Neural progenitor cell (in vitro differentiated cells): ENCODE measurements around the gene OLFM1. TPM values are rescaled to one million over a fixed set of nuclear protein-coding genes. Genes with fewer than 3 reads are reported as not detected.

Experiments
- DNase-seq: peaks from one replicate; pipeline ENCODE4 v3.0.0-alpha.2; 2016; ENCODE audit warnings: low spot score
- H2AFZ ChIP-seq: fragments of 200-600 bp; sonication (generic); replicated peaks from 2 replicates; pipeline ENCODE4 v1.6.1; 2016; ENCODE audit warnings: antibody characterized with exemption
- H3F3A ChIP-seq: fragments of 200-600 bp; sonication (generic); 2 replicates; pipeline ENCODE4 v1.6.1; 2016; ENCODE audit warnings: antibody characterized with exemption, low read depth
- H3K27ac ChIP-seq: fragments of 200-600 bp; sonication (generic); 2 replicates; pipeline ENCODE4 v1.5.1; 2016; ENCODE audit warnings: mild to moderate bottlenecking
- H3K27me3 ChIP-seq: fragments of 200-600 bp; sonication (generic); 2 replicates; pipeline ENCODE4 v1.6.1; 2016; ENCODE audit warnings: mild to moderate bottlenecking, moderate library complexity
- H3K36me3 ChIP-seq: fragments of 200-600 bp; sonication (generic); 2 replicates; pipeline ENCODE4 v1.5.1; 2016
- H3K4me1 ChIP-seq: fragments of 200-600 bp; sonication (generic); 2 replicates; pipeline ENCODE4 v1.6.1; 2016; ENCODE audit warnings: mixed run types
- H3K4me2 ChIP-seq: fragments of 200-600 bp; sonication (generic); 2 replicates; pipeline ENCODE4 v1.6.1; 2016
- H3K4me3 ChIP-seq: fragments of 200-600 bp; sonication (generic); 2 replicates; pipeline ENCODE4 v1.5.1; 2016
- H3K79me2 ChIP-seq: fragments of 200-600 bp; sonication (generic); 2 replicates; pipeline ENCODE4 v1.6.1; 2016; ENCODE audit warnings: low read depth
- H3K9ac ChIP-seq: fragments of 200-600 bp; sonication (generic); 2 replicates; pipeline ENCODE4 v1.6.1; 2016
- H3K9me3 ChIP-seq: fragments of 200-600 bp; sonication (generic); 2 replicates; pipeline ENCODE4 v1.5.1; 2016; ENCODE audit warnings: low read depth
- H4K20me1 ChIP-seq: fragments of 200-600 bp; sonication (generic); 2 replicates; pipeline ENCODE4 v1.6.1; 2016; ENCODE audit warnings: low read depth
- H3K27ac Mint-ChIP-seq: 3 replicates; pipeline ENCODE4 v1.8.0; 2021; ENCODE audit warnings: mixed read lengths
- H3K27me3 Mint-ChIP-seq: 2 replicates; pipeline ENCODE4 v1.8.0; 2022; ENCODE audit warnings: low read depth, mild to moderate bottlenecking, inconsistent platforms, moderate library complexity, mixed read lengths; ENCODE audit not compliant: insufficient read depth
- H3K36me3 Mint-ChIP-seq: 3 replicates; pipeline ENCODE4 v1.8.0; 2021; ENCODE audit warnings: mixed read lengths
- H3K4me1 Mint-ChIP-seq: 3 replicates; pipeline ENCODE4 v1.8.0; 2021; ENCODE audit warnings: mixed read lengths
- H3K4me3 Mint-ChIP-seq: 3 replicates; pipeline ENCODE4 v1.8.0; 2021; ENCODE audit warnings: mild to moderate bottlenecking, moderate library complexity, mixed read lengths
- H3K9me3 Mint-ChIP-seq: 3 replicates; pipeline ENCODE4 v1.8.0; 2020; ENCODE audit warnings: mixed read lengths
- CTCF ChIP-seq: fragments of 200-600 bp; sonication (generic); IDR thresholded peaks from 2 replicates; pipeline ENCODE4 v1.5.1; 2017; ENCODE audit warnings: antibody characterized with exemption, mild to moderate bottlenecking
- EZH2 ChIP-seq: fragments of 200-600 bp; sonication (generic); IDR thresholded peaks from 2 replicates; pipeline ENCODE4 v1.6.1; 2017; ENCODE audit warnings: antibody characterized with exemption, mild to moderate bottlenecking, moderate library complexity
- EZH2phosphoT487 ChIP-seq: fragments of 200-600 bp; sonication (generic); IDR thresholded peaks from 2 replicates; pipeline ENCODE4 v1.6.1; 2017; ENCODE audit warnings: antibody characterized with exemption
- total RNA-seq: library from RNA; depleted of rRNA; stranded (reverse); fragments of >200 nt; gene quantifications from 2 replicates; pipeline ENCODE4 v1.2.3, GENCODE V29; 2015; ENCODE audit warnings: low replicate concordance

The OLFM1 gene
- total RNA-seq, 1 donor from 2014 or later: 4.0 TPM

GRCh38 chr9:135130207-135130976 is 42.9 kb downstream of the OLFM1 start:
- H3K36me3 Mint-ChIP-seq: no peaks in the 10 kb centered on the region
- peaks cover 14% of the 10 kb centered on the region for H3K4me1 Mint-ChIP-seq

GRCh38 chr9:135131488-135131887 is 44.0 kb downstream of the OLFM1 start:
- Histone ChIP-seq H3K27ac (no peak overlapping the region), H3K36me3 (no peaks in the 10 kb centered on the region), H3K79me2 (no peaks in the 10 kb centered on the region), H3K4me3 (no peak overlapping the region), H3K4me1 (peaks cover 19% of the 10 kb centered on the region), H3F3A (peaks cover 20% of the 10 kb centered on the region), H3K4me2 (no peak overlapping the region), H3K27me3 (peaks cover 17% of the 10 kb centered on the region), H2AFZ (no peak overlapping the region), H3K9me3 (no peaks in the 10 kb centered on the region), H3K9ac (no peak overlapping the region), H4K20me1 (peaks cover 16% of the 10 kb centered on the region)
- Mint-ChIP-seq H3K9me3 (peaks cover 6% of the 10 kb centered on the region), H3K4me1 (peaks cover 13% of the 10 kb centered on the region), H3K36me3 (no peaks in the 10 kb centered on the region), H3K27me3 (peaks cover 25% of the 10 kb centered on the region), H3K27ac (no peak overlapping the region), H3K4me3 (no peak overlapping the region)
- DNase-seq: no peak
- TF ChIP-seq EZH2 (no peak), CTCF (no peak), EZH2phosphoT487 (no peak)

More at GRCh38 chr9:135130207-135130976, 42.9 kb downstream of the OLFM1 start:
- Histone ChIP-seq H3K27ac (no peak overlapping the region), H3K4me3 (no peak overlapping the region), H3K36me3 (no peaks in the 10 kb centered on the region), H3K9ac (no peak overlapping the region), H3K4me2 (no peak overlapping the region), H3K27me3 (peaks cover 17% of the 10 kb centered on the region), H3K79me2 (no peaks in the 10 kb centered on the region), H3K9me3 (no peaks in the 10 kb centered on the region), H2AFZ (no peak overlapping the region), H3K4me1 (peaks cover 18% of the 10 kb centered on the region), H3F3A (peaks cover 14% of the 10 kb centered on the region), H4K20me1 (peaks cover 12% of the 10 kb centered on the region)
- Mint-ChIP-seq H3K4me3 (no peak overlapping the region), H3K9me3 (peaks cover 6% of the 10 kb centered on the region), H3K27me3 (peaks cover 21% of the 10 kb centered on the region), H3K27ac (no peak overlapping the region)
- DNase-seq: no peak
- TF ChIP-seq EZH2phosphoT487: no peak
- no peak for TF ChIP-seq CTCF
- TF ChIP-seq EZH2: no peak

- Histone ChIP-seq H3K9me3 (no peaks in the 10 kb centered on the region), H2AFZ (no peak overlapping the region), H3K79me2 (no peaks in the 10 kb centered on the region), H3K27me3 (peaks cover 17% of the 10 kb centered on the region), H3K4me3 (no peak overlapping the region), H3K27ac (no peak overlapping the region), H3K4me2 (no peak overlapping the region), H3K36me3 (no peaks in the 10 kb centered on the region), H4K20me1 (peaks cover 21% of the 10 kb centered on the region), H3F3A (peaks cover 25% of the 10 kb centered on the region), H3K4me1 (peaks cover 24% of the 10 kb centered on the region), H3K9ac (no peak overlapping the region)
- H3K4me1 Mint-ChIP-seq: peaks cover 18% of the 10 kb centered on the region
- H3K27ac Mint-ChIP-seq: no peak overlapping the region
- TF ChIP-seq EZH2 (no peak), CTCF (no peak), EZH2phosphoT487 (no peak)
- H3K4me3 Mint-ChIP-seq: no peak overlapping the region
- peaks cover 29% of the 10 kb centered on the region for H3K27me3 Mint-ChIP-seq
- no peak for DNase-seq
- H3K9me3 Mint-ChIP-seq: peaks cover 6% of the 10 kb centered on the region
- H3K36me3 Mint-ChIP-seq: no peaks in the 10 kb centered on the region
Observed at GRCh38 chr9:135132008-135132407, 44.5 kb downstream of the OLFM1 start.
